GM23248 (cell line): ENCODE measurements around the gene PGC.

Experiments
- EZH2 ChIP-seq: fragments of 200-600 bp; sonication (generic); IDR thresholded peaks from 2 replicates; pipeline ENCODE4 v1.6.1; 2018; ENCODE audit warnings: antibody characterized with exemption, mild to moderate bottlenecking; ENCODE audit not compliant: insufficient read depth, poor library complexity, severe bottlenecking
- EZH2phosphoT487 ChIP-seq: fragments of 200-600 bp; sonication (generic); IDR thresholded peaks from 2 replicates; pipeline ENCODE4 v1.6.1; 2018; ENCODE audit warnings: antibody characterized with exemption, moderate library complexity, mild to moderate bottlenecking, low read depth; ENCODE audit not compliant: insufficient read depth

DNA sequence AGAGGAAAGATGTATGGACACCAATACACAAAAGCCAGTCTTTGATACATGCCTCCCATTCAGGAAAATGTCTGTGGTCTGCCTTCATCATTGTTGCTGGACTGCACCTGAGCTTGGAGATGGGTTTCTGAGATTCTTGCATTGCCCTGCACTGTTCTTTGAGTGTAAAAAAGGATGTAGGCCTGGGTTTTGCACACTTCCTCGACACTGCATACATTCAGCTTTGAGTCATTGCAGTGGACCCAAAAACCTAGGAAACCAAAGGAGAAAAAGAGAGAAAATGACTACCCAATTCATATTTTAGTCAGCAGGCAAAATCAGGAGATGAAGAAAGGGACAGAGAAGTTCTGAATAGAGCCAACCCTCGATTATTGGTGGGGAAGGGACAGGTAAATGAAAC lies 49.3 kb upstream of the PGC start:
- TF ChIP-seq EZH2 (no peak), EZH2phosphoT487 (no peak)
